Measurements from ENCODE around the gene UGT2A3.
"Not testable (repeated sequence)": the region's sequence is repeated elsewhere in the genome, so short reads cannot be mapped to it uniquely, and the experiment has no call there.

The UGT2A3 gene

DNA sequence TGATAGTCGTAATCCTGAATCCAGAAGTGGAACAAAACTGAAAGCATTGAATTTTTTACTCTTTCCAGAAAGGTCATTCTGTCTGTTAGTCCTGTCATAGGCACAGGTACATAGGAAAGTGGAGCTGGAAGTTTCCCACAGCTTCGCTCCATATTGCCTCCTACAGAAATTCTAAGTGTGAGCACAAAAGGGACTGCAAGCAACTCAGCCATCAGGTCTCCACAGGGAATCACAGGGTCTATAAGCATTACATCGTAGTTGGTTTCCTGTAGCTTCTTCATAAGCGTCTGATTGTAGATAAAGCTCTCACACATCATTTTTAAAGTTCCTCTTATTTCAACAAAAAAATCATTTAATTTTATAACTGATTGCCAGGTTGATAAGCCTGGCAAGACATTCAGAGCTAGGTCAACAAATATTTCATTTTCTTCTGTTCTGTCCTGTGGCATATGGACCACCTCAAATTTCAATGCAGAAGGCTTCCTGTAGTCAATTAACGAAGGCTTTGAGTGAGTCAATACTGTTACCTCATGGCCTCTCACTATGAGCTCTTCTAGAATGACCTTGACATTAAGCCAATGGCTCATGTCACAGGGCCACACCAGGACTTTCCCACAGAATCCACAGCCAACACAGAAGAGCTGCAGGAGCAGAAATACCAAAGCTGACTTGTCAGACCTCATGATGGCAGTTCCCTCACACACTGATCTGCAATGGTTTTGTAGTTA is at the start of gene UGT2A3:
TSS of gene UGT2A3 (minus strand) at position 727 of the 728 bp plus-strand sequence. CDS start at position 683, 44 bp downstream.
- DNase-seq (ENCODE audit: low read depth), result no peak

DNA sequence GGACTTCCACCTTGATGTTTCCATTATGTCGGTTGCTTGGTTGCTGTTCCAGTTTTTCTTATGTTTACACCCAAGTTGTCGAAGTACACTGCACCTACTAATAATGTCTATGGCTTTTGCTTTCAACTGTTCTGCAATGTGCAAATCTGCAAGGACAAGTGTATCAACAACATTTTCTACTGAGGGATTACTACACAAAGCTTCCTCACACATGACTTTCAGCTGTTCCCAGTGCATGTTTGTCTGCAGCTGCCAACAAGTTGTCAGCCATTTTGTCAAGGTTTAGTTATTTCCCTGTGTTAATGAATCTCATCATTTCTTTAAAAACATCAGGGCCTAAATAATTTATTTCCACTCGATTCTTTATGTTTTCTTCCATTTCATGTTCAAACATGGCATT is 45.4 kb upstream of the UGT2A3 start:
- DNase-seq (ENCODE audit: low read depth), result no peak

DNA sequence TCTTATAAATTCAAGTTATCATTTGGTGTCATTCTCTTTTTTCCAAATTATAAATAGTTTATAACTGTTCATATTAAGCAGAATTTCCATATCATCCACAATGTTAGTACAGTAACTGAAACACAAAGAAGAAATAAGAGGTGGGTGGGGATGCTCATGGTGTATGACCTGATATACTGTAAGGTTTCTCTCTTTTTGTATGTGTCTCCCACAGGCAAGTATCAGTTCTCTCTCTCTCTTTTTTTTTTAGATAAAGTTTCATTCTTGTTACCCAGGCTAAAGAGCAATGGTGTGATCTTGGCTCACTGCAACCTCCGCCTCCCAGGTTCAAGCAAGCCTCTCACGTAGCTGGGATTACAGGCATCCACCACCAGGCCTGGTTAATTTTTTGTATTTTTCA is 43.7 kb upstream of the UGT2A3 start:
- no peak for DNase-seq (ENCODE audit: low read depth)

DNA sequence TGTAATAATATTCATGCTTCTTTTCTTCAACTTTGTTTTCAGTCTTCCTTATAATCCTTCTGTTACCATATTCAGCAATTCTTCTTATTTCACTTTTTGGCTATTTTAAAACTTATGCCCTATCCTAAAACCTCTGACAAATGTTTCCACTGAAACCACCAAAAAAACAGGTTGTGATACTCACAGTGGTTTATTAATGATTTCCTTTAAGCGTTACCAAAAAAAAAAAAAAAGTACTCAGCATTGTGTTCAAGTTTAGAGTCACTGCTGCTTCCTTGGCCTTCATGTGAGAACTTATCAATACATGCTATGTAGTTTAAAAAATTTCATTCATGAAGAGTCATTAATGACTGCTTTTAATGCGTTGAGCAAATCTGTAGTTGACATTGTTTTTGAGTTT is 35.4 kb upstream of the UGT2A3 start:
- DNase-seq (ENCODE audit: low read depth), result no peak

DNA sequence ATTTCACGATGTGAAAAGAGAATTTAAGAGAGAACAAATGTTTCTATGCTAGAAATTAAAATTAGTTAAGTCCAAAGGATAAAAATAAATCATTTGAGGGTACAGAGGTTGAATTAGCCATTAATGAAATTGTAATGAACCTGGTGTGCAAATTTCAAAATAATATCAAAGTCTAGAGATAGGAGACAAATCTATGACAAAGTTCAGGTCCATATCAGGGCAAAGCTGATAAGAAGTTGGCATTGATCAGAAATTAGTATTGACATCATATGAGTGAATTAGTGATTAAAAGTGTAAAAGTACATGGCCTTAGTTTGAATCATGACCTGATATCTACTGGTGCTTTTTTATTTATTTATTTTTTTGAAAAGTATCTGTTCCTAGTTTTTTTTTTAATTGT is 33.8 kb upstream of the UGT2A3 start:
- DNase-seq (ENCODE audit: low read depth), result no peak

DNA sequence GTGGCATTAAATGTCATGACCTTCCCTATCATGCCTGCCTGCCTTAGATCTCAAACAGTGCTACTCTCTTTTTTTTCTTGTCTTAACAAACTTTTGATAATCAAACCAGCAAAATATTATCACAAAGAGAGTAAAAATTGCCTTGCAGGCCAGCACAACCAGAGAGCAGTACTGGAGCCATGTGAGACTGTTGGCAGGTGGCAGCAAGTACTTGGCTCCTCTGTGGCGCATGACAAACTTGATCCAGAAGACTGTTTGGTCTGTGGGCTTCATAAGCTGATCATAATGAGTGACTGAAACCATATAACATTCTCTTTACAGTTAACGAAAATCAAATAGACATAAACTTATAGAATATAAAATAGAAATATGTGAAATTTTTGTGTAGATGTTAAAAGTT is 33.3 kb upstream of the UGT2A3 start:
- no peak for DNase-seq (ENCODE audit: low read depth)

DNA sequence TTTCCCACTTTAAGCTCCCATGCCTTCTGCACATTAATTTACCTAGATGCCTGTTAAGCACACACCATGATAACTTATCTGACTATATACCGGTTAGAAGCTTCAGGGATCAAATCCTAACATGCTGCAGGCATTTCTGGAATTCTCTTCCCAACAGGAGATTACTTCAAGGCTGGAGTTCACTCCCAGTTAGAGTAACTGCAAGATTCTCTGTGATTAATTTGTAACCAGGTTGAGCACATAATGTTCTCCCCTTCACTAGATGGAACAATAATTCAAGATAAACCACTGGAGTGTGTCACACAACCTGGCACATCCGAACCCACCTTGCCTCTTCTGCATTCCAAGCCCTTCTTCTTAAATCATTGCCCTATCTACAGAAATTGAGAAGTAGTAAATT is 11.8 kb upstream of the UGT2A3 start:
- no peak for DNase-seq (ENCODE audit: low read depth)

DNA sequence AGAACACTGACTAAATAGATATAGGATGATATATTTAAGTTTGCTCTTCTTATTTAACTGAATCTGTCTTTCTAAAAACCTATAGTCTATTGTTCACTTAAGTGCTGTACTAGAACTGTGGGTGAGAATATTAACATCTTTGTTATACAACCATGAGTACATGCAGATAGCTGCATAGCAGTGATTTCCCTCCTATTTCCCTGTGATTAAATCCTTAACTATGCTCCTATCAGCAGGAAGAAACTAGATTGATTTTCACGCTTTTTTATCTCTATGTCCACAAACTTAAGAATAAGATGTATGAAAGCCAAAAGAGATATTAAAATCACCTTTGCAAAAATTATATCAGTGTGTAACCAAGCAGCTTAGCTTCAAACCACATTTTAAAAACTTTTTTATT is 11.3 kb upstream of the UGT2A3 start:
- no peak for DNase-seq (ENCODE audit: low read depth)

DNA sequence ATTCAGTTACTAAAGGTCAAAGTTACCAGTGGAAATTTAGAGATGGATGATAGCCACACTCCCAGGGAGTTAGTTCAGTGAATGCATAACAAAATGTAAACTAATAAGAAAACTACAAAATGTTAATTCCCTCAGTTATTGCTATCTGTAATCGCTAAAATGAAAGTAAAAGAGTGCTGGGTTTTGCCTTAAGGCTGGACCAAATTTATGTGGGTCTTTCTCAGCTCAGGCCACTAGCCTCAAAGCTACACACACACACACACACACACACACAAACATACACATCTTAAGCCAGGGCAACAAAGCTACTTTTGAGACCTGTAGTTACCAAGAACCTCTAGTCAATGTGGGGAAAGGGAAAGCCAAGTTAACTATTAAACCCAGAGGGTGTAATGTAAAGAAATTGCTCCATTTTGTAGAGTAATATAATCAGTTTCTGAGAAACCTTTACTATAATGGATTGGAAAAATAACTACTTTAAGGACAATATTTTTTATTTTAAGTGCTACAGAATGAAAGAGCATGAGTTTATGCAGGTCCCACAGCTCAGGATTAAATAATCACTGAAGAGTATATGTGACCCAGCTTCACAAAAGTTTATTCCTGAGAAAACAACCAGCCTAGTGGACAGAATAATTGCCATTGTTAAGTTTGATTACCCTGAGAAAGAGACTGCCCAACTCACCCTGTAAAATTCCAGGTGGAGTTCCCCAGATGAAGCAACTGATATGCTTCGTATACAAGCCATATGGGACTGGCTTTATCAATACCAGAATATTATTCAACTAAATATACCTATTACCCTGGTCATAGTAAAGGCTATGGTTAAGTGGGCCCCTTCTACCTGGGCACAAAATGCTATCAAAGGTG is 8.9 kb upstream of the UGT2A3 start:
- no peak for DNase-seq (ENCODE audit: low read depth)

DNA sequence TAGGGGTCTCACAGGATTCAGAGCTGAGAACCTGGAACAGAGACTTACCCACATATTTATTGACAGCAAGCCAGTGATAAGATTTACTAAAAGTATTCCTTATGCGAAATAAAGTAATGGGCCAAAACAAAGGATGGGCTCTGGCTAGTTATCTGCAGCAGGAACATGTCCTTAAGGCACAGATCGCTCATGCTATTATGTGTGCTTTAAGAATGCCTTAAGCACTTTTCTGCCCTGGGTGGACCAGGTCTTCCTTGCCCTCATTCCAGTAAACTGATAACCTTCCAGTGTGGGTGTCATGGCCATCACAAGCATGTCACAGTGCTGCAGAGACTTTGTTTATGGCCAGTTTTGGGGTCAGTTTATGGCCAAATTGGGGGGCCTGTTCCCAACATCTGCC is 7.5 kb upstream of the UGT2A3 start:
- DNase-seq (ENCODE audit: low read depth), result not testable (repeated sequence)

DNA sequence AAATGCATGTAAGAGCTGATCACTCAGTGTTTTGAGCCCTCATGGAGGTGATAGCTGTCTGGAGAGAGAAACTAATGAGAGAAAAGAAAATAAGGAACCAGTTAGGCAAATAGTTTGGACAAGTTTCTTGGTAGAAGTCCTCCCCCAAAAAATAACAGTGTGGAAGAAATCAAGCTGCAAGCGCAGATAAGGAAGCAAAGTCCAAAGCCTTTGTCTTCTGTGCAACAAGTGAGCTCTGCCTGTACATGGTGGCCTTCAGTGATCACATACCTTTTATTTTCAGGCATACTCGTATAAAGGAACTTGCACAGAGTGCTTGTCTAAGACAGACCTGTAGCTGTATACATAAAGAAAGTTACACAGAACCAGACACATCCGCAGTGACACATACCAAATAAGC is 2.5 kb upstream of the UGT2A3 start:
- DNase-seq (ENCODE audit: low read depth), result no peak

DNA sequence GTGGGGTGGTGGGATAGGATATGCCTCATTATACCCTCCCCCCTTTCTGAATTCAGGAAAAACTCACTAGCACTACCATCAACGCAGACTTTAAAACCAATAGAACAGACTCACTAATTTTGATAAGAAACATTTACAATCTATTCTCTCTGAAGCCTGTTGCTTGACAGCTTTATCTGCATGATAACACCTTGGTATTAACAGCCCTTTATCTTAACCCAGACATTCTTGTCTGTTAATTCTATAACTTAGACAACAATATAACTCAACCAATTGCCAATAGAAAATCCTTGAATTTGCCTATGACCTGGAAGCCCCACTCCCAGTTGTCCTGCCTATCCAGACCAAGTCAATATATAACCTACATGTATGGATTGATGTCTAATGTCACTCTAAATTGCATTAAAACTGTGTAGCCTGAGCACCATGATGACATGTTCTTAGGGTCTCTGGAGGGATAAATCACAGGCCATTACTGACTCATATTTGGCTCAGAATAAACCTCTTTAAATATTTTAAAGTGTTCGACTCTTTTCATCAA is 1.5 kb upstream of the UGT2A3 start:
- no peak for DNase-seq (ENCODE audit: low read depth)

DNA sequence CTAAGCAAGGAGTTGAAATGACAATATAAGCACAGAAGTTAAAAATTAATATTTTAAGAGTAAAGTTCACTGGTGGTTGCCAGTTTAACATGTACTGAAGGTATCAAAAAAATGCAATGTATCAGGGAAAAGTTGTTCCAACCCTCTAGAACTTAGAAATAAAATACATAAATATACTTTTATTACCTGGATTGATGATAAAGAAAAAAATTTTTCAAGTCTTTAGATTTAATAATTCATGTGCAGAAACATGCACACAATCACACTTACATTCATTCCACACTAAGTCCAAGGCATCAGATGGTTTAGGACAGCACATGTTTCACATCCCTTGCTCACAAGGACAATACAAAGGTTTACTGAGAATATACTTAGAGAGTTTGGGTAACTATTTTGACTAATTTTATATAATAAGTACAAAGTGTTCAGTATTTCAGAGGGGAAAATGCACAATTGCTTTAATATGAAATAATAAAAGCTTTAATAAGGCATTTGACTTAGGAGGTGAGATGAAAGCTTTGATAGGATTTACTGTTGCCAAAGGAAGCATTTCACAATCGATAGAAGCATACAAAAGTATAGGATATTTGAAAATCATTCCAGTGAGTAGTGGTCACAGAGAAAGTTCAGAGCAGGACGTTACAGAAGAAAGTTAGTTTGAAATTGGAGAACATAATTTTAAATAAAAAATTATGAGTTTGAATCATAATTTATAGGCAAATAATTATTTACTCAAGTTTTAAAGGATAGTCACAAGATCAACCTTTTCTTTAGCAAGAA is 392 bp upstream of the UGT2A3 start:
- DNase-seq (ENCODE audit: low read depth), result no peak

DNA sequence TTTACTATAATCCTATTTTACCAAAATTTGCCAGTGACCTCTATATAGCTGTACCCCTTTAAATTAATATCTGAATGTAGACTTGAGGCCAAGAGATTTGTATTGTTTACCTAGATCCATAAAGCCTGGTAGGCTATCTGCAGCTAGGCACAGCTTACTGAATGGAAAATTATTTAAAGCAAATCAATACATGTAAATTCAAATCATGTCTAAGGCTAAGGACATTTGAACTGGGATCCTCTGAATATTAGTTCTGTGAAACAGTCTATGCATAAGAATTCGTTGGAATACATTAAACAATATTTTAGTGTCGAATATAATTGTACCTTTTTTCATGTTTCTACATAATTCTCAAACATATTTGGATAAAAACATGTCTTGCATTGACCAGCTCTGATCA is 1.6 kb downstream of the UGT2A3 start:
- DNase-seq (ENCODE audit: low read depth), result no peak

DNA sequence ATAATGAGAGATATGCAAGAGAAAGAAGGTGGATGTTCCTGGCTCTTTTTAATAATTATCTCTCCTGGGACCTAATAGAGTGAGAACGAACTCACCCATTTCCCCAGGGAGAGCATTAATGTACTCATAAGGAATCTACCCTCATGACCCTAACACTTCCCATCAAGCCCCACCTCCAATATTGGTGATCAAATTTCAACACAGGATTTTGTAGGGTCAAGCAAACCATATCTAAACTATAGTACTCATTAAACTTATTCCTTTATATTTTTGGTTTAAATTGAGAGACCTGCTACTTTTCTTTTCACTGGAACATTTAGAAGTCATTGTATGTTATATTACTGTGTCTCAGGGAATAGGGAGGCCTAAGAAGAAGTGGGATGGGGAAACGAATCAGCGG is 2.6 kb downstream of the UGT2A3 start:
- DNase-seq (ENCODE audit: low read depth), result no peak

DNA sequence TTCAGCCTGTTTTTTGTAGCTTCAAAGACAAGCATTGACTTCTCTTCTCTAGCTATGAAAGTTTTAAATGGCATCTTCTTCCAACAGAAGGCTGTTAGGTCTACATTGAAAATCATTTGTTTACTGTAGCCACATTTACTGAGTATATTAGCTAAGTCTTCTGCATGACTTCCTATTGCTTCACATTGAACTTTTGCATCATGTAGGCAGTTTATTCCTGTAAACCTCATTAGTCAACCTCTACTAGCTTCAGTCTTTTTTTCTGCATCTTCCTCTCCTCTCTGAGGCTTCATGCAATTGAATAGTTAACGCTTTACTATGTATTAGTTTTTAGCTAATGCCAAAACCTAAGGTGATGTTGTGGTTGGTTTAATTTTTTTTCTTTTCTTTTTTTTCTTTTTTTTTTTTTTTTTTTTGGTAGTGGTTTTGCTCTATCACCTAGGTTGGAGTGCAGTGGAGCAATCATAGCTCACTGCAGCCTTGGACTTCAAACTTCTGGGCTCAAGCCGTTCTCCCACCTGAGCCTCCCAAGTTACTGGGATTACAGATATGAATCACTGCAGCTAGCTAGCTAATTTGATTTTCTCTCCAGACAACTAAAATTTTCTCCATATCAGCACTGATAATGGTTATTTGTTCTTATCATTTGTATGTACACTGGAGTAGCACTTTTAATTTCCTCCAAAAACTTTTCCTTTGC is 3.4 kb downstream of the UGT2A3 start:
- DNase-seq (ENCODE audit: low read depth), result no peak

DNA sequence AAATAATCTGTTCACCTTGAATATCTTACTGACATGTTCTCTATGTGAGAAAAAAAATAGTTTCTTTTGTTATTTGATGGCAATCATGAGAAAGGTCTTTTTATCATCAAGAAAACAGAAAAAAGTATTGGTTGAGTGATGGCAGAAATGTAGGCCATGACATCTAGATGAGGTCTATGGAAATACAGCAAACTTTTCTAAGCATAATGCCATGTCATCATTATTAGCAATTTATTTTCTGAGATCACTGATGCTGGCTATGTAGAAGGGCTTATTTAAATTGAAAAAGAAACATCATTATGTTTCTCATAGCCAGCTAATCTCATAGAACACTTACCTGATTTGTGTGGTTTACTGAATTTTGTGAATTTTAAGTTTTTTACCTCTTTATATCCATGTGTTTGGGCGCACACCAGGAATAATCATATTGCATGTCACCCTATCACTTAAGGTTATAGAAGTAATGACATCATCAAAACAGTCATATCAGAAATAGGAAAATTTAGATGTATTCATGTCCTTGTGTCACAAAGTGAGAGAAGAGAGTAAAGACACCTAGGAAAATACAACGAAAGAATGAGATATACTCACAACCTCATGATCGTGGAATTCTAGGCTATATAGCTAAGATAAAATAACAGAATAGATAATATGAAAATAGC is 22.4 kb downstream of the UGT2A3 start:
- DNase-seq (ENCODE audit: low read depth), result no peak

DNA sequence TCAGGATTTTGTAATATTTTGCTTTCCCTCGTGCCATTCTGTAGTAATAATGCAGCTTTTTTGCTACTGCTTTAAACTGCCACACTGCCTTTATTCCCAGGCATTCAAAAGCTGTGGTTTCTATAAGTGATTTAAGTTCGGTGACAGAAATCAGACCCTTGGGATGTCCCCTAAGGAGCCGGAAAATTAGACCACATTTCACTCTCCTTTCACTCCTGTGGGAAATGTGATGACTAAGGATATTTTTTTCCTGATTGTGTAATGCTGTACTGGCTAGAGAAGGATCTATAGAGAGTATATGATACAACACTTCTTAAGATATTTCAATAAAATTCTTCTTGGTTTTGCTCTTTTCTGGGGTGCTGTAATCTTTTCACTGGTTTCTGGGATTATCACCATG is 24.4 kb downstream of the UGT2A3 start:
- DNase-seq (ENCODE audit: low read depth), result no peak

DNA sequence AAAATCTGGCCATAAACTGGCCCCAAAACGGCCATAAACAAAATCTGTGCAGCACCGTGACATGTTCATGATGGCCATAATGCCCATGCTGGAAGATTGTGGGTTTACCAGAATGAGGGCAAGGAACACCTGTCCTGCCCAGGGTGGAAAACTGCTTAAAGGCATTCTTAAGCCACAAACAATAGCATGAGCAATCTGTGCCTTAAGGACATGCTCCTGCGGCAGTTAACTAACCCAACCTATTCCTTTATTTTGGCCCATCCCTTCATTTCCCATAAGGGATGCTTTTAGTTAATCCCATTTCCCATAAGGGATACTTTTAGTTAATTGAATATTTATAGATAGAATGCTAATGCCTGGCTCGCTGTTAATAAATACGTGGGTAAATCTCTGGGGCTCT is 29.4 kb downstream of the UGT2A3 start:
- DNase-seq (ENCODE audit: low read depth), result not testable (repeated sequence)

DNA sequence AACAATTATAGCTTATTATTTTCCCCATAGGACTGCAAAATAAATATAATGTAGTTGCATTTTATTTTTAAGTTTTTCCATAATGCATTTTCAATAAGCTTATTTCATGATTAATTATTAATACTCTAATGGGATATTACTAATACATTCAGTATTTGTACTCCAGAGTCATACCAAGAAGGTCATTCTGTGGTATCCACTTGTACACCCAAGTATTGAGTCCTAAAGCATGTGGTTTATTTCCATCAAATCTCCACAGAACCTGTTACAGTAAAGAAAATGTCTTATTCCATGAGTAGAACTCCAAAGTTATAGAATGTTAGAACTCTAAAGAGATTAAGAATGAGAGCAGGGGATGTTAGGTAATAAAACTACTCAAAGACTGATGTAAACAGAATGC is 30.6 kb downstream of the UGT2A3 start:
- DNase-seq (ENCODE audit: low read depth), result no peak

DNA sequence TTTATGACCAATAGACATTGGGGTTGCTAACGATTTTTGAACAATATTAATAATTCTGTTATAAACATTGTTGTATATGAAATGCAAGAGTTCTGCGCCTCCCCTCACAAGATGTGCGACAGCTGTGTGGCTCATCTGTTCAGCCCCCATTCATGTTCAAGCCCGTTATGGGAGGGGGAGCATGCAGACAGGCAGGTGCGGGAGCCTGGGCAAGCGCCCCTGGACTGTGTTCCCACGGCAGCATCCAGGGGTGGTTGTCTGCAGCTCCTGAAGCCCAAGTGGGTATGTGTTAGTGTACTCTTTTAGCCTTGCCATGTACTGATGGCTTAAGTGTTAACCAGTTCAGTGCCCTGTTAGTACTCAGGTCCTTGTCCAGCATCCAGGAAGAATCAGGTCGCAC is 34.6 kb downstream of the UGT2A3 start:
- no peak for DNase-seq (ENCODE audit: low read depth)
